Mesenchymal stem cell (in vitro differentiated cells and primary cell): ENCODE data around the gene FAM50A.
A peak's percentile ranks its signal among the peaks of the same experiment; 100 is the strongest.

Source experiments
- DNase-seq: peaks from one replicate; pipeline ENCODE4 v3.0.0-alpha.2; 2013
- H2AFZ ChIP-seq: one replicate; pipeline ENCODE4 v1.6.1; 2013; ENCODE audit warnings: low read depth, mild to moderate bottlenecking, control low read depth, inconsistent platforms, low read length, moderate library complexity
- H2AK5ac ChIP-seq: 2 replicates; pipeline ENCODE4 v1.6.1; 2013; ENCODE audit warnings: low read length, moderate library complexity, mild to moderate bottlenecking, inconsistent platforms; ENCODE audit not compliant: severe bottlenecking
- H2BK120ac ChIP-seq: one replicate; pipeline ENCODE4 v1.6.1; 2013; ENCODE audit warnings: low read depth, mild to moderate bottlenecking, inconsistent platforms, low read length, moderate library complexity
- H2BK12ac ChIP-seq, 2 experiments: one replicate each; pipeline ENCODE4 v1.6.1; 2013; ENCODE audit warnings: inconsistent platforms in 2 of 2, low read length in 2 of 2, mild to moderate bottlenecking in 2 of 2, moderate library complexity in 2 of 2, control low read depth in 1 of 2
- H2BK15ac ChIP-seq: one replicate; pipeline ENCODE4 v1.6.1; 2013; ENCODE audit warnings: mild to moderate bottlenecking, low read depth, inconsistent platforms; ENCODE audit not compliant: poor library complexity, severe bottlenecking
- H2BK5ac ChIP-seq: 2 replicates; pipeline ENCODE4 v1.6.1; 2013; ENCODE audit warnings: low read depth, mild to moderate bottlenecking, low read length, control low read depth, inconsistent platforms; ENCODE audit not compliant: poor library complexity, severe bottlenecking
- H3K14ac ChIP-seq, 2 experiments: one replicate each; pipeline ENCODE4 v1.6.1; 2013; ENCODE audit warnings: inconsistent platforms in 2 of 2, low read length in 2 of 2, control low read depth in 1 of 2, mild to moderate bottlenecking in 1 of 2, moderate library complexity in 1 of 2
- H3K18ac ChIP-seq, 2 experiments: one replicate each; pipeline ENCODE4 v1.6.1; 2013; ENCODE audit warnings: inconsistent platforms in 2 of 2, low read length in 2 of 2, control low read depth in 1 of 2, low read depth in 1 of 2, mild to moderate bottlenecking in 1 of 2
- H3K23ac ChIP-seq, 2 experiments: one replicate each; pipeline ENCODE4 v1.6.1; 2013; ENCODE audit warnings: inconsistent platforms in 2 of 2, low read length in 2 of 2, mild to moderate bottlenecking in 2 of 2, moderate library complexity in 2 of 2, control low read depth in 1 of 2
- H3K27ac ChIP-seq: 2 replicates; pipeline ENCODE4 v1.5.1; 2013; ENCODE audit warnings: mild to moderate bottlenecking, moderate library complexity, low read length, control low read depth, inconsistent platforms; ENCODE audit not compliant: poor library complexity, severe bottlenecking
- H3K27me3 ChIP-seq, 2 experiments: 2 replicates each; pipeline versions ENCODE4 v1.6.1 to v1.7.0; 2013; ENCODE audit warnings: low read length in 2 of 2, mild to moderate bottlenecking in 2 of 2, moderate library complexity in 2 of 2, control low read depth in 1 of 2, inconsistent platforms in 1 of 2; ENCODE audit not compliant: control insufficient read depth in 1 of 2, insufficient read depth in 1 of 2
- H3K36me3 ChIP-seq, 2 experiments: 2 replicates each; pipeline versions ENCODE4 v1.6.1 to v1.7.0; 2013; ENCODE audit warnings: low read length in 2 of 2, control low read depth in 1 of 2, inconsistent platforms in 1 of 2, low read depth in 1 of 2, mild to moderate bottlenecking in 1 of 2; ENCODE audit not compliant: insufficient read depth in 2 of 2, control insufficient read depth in 1 of 2
- H3K4ac ChIP-seq, 2 experiments: one replicate each; pipeline ENCODE4 v1.6.1; 2013; ENCODE audit warnings: inconsistent platforms in 2 of 2, low read length in 2 of 2, mild to moderate bottlenecking in 2 of 2, moderate library complexity in 2 of 2, control low read depth in 1 of 2, low read depth in 1 of 2
- H3K4me1 ChIP-seq: 2 replicates; pipeline ENCODE4 v1.6.1; 2013; ENCODE audit warnings: low read depth, low read length, control low read depth; ENCODE audit not compliant: control insufficient read depth, insufficient read depth
- H3K4me2 ChIP-seq: 2 replicates; pipeline ENCODE4 v1.6.1; 2013; ENCODE audit warnings: low read length, mild to moderate bottlenecking, inconsistent platforms; ENCODE audit not compliant: poor library complexity, severe bottlenecking
- H3K4me3 ChIP-seq, 2 experiments: 2 replicates each; pipeline versions ENCODE4 v1.5.1 to v1.7.0; 2013; ENCODE audit warnings: low read length in 2 of 2, mild to moderate bottlenecking in 2 of 2, control low read depth in 1 of 2, low read depth in 1 of 2; ENCODE audit not compliant: insufficient read depth in 1 of 2
- H3K79me1 ChIP-seq: replicated peaks from 2 replicates; pipeline ENCODE4 v1.6.1; 2013; ENCODE audit warnings: mild to moderate bottlenecking, control low read depth, low read length, inconsistent platforms; ENCODE audit not compliant: poor library complexity, severe bottlenecking
- H3K9ac ChIP-seq: 2 replicates; pipeline ENCODE4 v1.7.0; 2013; ENCODE audit warnings: mild to moderate bottlenecking, low read length, moderate library complexity
- H3K9me3 ChIP-seq: 2 replicates; pipeline ENCODE4 v1.7.0; 2013; ENCODE audit warnings: mild to moderate bottlenecking, low read length; ENCODE audit not compliant: control insufficient read depth
- H4K8ac ChIP-seq: one replicate; pipeline ENCODE4 v1.6.1; 2013; ENCODE audit warnings: inconsistent platforms, mild to moderate bottlenecking, low read length, moderate library complexity
- H4K91ac ChIP-seq: one replicate; pipeline ENCODE4 v1.6.1; 2013; ENCODE audit warnings: mild to moderate bottlenecking, low read length, inconsistent platforms
- WGBS: methylation state at CpG from one replicate; pipeline ENCODE4 v1.1.7; 2013; ENCODE audit warnings: mixed read lengths; 5-methylcytosine and 5-hydroxymethylcytosine counted together

FAM50A gene

DNA sequence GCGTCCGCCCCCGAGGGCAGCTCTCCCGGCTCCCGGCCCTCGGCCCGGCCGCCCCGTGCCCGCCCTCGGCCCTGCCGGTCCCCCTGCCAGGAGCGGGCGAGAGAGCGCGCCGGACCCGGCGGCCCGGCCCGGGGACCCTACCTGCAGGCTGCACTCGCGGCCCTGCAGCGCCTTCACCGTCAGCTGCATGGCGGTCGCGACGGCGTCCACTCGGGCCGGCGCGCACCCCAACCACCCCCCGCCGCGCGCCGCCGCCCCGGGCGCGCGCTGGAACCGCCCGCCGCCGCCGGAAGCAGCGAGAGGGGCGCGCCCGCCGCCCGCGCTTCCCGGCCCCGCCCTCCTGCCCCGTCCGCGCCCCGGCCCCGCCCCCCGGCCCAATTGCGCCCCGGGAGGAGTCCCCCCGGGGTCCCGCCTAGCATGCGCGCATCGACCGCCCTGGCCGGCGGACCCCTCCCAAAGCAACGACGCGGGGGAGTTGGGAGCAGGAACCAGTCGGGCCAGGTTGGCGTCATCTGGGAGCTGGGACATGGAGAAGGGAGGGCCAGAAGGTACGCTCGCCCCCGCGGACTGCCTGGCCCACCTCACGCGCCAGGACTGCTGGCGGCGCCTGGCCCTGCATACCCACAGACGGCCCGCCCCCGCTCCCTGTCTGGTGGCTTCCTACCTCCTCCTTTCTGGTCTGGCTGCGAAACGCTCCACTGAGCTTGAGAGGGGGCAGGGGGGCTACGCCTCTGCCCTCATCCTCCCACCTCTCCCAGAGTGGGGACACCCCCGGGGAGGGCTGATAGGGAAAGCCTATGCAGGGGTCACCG is 42.7 kb downstream of the FAM50A start, which contains the start of gene UBL4A:
TSS of gene UBL4A (minus strand) at position 220 of the 812 bp plus-strand sequence. CDS start at position 189, 31 bp downstream.
- H2BK12ac ChIP-seq: peak within 1 kb of the TSS in 1 of 2 experiments; percentile 78
- H3K27me3 ChIP-seq: peaks cover 0 to 10% of the 10 kb centered on the region in 2 experiments
- H2BK120ac ChIP-seq: peak within 1 kb of the TSS; percentile 71
- H2BK5ac ChIP-seq: no peak within 1 kb of the TSS
- H3K79me1 ChIP-seq: peaks cover 16% of the 10 kb centered on the region
- peak within 1 kb of the TSS in 1 of 2 experiments; percentile 80 for H3K4ac ChIP-seq
- H4K91ac ChIP-seq: peak within 1 kb of the TSS; percentile 80
- peaks cover 28% of the 10 kb centered on the region for H3K4me1 ChIP-seq
- peak within 1 kb of the TSS; percentile 49 for H4K8ac ChIP-seq
- H2AFZ ChIP-seq: peak within 1 kb of the TSS; percentile 77
- WGBS: 6% methylated on average over 14 of the region's 95 CpGs
- peaks cover 33 to 41% of the 10 kb centered on the region in 2 experiments for H3K36me3 ChIP-seq
- H3K14ac ChIP-seq: peak within 1 kb of the TSS in 1 of 2 experiments; percentile 98
- H2BK15ac ChIP-seq: peak within 1 kb of the TSS; percentile 83
- H3K4me2 ChIP-seq: peak within 1 kb of the TSS; percentile 77
- peak within 1 kb of the TSS; percentile 33 for H3K27ac ChIP-seq
- no peak within 1 kb of the TSS for H3K23ac ChIP-seq
- peak within 1 kb of the TSS; percentile 62 for H2AK5ac ChIP-seq
- H3K9ac ChIP-seq: peak within 1 kb of the TSS; percentile 69
- no peaks in the 10 kb centered on the region for H3K9me3 ChIP-seq
- peak; percentile 47 for DNase-seq
- peak within 1 kb of the TSS; percentile 73 to 78 for H3K4me3 ChIP-seq
- H3K18ac ChIP-seq: peak within 1 kb of the TSS; percentile 28 to 87

DNA sequence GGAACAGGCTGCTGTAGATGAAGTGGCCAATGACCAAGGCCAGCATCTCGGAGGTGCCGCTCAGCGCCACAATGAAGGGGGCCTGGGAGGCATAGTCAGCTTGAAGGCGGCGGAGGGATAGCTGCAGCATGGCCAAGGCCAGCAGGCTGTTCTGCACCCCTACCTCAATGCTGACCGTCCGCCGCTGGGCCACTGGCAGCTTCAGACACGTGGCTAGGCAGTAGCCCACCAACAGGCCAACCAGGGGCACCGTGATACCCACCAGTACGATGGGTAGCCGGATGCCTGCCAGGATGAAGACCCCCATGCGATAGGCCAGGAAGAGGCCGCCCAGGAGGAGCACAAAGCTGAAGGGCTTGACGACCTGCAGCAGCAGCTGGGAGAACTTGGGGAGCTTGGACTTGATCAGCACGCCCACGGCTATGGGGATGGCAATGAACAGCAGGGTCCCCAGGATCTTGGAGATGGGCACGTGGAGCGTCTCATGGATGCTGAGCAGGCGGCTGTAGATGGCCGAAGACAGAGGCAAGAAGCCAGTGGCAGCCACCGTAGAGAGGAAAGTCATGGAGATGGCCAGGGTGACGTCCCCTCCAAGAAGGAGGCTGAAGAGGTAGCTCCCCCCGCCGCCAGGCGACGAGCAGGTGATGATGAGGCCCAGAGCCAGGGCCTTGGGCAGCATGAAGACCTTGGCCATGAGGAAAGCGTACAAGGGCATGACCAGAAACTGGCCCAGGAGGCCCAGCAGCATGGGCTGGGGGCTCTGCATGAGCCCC is 43.8 kb downstream of the FAM50A start:
- no peak for DNase-seq
- Histone ChIP-seq H3K79me1 (peaks cover 16% of the 10 kb centered on the region), H3K14ac (no peak overlapping the region), H3K18ac (no peak overlapping the region), H3K9me3 (no peaks in the 10 kb centered on the region), H3K23ac (no peak overlapping the region), H4K91ac (no peak overlapping the region), H2AFZ (no peak overlapping the region), H3K4me1 (peaks cover 28% of the 10 kb centered on the region), H3K4me2 (no peak overlapping the region), H3K27me3 (peaks cover 0 to 3% of the 10 kb centered on the region in 2 experiments), H4K8ac (no peak overlapping the region), H3K27ac (no peak overlapping the region), H3K36me3 (peaks cover 33 to 41% of the 10 kb centered on the region in 2 experiments), H3K4ac (no peak overlapping the region), H3K4me3 (no peak overlapping the region), H2BK5ac (no peak overlapping the region), H2BK15ac (no peak overlapping the region), H2BK12ac (peak overlapping the region in 1 of 2 experiments; percentile 78), H2BK120ac (no peak overlapping the region), H2AK5ac (peak overlapping the region; percentile 62), H3K9ac (no peak overlapping the region)
- 98% methylated on average over 28 of the region's 28 CpGs for WGBS

DNA sequence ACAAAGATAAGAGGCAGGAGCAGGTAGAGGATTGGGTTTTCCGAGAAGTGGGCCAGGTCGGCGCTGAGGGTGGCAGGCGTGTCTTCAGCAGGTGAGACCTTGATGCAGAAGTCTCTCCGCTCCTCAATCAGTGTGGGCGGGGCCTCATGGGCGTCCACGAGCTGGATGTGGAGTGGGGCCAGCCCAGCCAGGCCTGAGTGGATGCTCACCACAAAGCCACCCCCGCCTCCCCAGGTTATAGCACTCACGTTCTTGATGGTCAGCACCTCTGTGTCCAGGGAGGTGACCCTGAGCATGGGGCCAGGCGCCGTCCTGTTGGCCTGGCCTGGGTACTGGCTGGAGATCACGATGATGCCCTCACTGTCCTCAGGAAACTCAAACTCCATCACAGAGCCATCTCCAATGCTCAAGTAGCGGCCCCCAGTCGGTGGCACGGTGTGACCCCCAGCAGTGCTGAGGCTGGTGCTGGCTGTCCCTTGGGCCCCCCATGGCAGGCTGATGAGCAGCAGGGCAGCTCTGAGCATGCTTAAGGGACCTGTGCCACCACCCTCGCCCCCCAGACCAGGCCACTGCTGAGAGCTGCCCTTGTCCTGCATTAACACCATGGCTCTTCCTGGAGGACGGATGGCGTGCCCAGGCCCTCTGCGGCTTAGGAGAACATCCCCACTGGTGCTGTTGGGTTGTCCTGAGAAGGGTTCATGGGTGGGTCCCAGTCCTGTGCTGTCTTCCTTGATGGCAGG is 44.6 kb downstream of the FAM50A start:
- H2BK12ac ChIP-seq: no peak overlapping the region
- 96% methylated on average over 20 of the region's 20 CpGs for WGBS

More for the DNA sequence above, 44.6 kb downstream of the FAM50A start:
- no peak overlapping the region for H2BK15ac ChIP-seq
- no peak overlapping the region for H3K18ac ChIP-seq
- no peaks in the 10 kb centered on the region for H3K9me3 ChIP-seq
- H3K36me3 ChIP-seq: peaks cover 32 to 36% of the 10 kb centered on the region in 2 experiments
- no peak overlapping the region for H2AFZ ChIP-seq
- no peak overlapping the region for H3K4me2 ChIP-seq
- peaks cover 16% of the 10 kb centered on the region for H3K79me1 ChIP-seq
- H3K27ac ChIP-seq: no peak overlapping the region
- H3K4me3 ChIP-seq: peak overlapping the region in 1 of 2 experiments; percentile 82
- no peaks in the 10 kb centered on the region for H3K27me3 ChIP-seq
- no peak overlapping the region for H3K14ac ChIP-seq
- no peak overlapping the region for H3K23ac ChIP-seq
- no peak overlapping the region for H2BK120ac ChIP-seq
- H4K8ac ChIP-seq: no peak overlapping the region
- H4K91ac ChIP-seq: no peak overlapping the region
- no peak for DNase-seq
- no peak overlapping the region for H2AK5ac ChIP-seq
- peaks cover 28% of the 10 kb centered on the region for H3K4me1 ChIP-seq
- H2BK5ac ChIP-seq: no peak overlapping the region
- no peak overlapping the region for H3K9ac ChIP-seq
- H3K4ac ChIP-seq: no peak overlapping the region
